NCI-H2227 (cell line): ENCODE data around the gene BTBD2.

Experiments
- DNase-seq: peaks from one replicate; lab custom pipeline; 2025; ENCODE audit not compliant: unreplicated experiment; lab: John Stamatoyannopoulos, UW

The BTBD2 gene

DNA sequence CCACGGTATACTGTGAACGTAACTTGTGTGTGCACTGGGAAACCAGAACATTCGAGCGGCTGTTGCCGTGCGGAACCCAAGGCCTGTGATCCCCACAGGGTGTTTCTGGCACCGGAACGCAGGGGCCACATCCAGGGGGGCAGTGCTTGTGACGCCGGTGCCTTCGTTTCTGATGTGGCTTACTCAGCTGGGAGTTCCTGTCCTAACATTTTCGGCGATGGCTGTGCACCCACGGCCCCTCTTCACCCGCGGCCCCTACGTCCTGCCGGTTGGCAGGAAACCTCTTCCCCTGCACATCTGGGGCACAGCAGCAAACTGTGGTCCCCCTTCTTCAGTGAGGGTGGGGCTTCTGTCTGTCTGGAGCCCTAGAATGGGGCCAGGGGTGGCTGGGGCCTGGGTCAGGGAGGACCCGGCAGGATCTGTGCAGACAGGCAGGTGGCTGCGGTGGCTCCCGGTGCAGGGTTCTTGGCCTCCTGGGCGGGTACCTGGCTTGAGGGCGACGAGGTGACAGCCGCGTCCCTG is 48.4 kb downstream of the BTBD2 start:
- DNase-seq, result no peak

DNA sequence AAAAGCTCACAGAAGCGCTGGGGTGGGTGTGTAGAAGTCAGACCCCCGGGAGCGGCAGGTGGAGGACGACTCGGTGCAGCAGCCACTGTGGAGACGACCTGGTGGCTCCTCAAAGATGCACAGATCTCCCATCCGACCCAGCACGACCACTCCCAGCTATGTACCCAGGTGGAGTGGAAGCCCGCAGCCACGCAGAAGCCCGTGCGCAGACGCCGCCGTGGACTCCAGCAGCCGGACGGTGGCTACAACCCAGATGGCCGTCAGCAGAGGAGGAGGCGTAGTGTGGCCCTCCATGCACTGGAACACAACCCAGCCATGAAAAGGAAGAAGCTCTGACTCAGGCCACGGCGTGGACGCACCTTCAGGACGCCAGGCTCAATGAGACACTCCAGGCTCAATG is 52.8 kb downstream of the BTBD2 start:
- no peak for DNase-seq

DNA sequence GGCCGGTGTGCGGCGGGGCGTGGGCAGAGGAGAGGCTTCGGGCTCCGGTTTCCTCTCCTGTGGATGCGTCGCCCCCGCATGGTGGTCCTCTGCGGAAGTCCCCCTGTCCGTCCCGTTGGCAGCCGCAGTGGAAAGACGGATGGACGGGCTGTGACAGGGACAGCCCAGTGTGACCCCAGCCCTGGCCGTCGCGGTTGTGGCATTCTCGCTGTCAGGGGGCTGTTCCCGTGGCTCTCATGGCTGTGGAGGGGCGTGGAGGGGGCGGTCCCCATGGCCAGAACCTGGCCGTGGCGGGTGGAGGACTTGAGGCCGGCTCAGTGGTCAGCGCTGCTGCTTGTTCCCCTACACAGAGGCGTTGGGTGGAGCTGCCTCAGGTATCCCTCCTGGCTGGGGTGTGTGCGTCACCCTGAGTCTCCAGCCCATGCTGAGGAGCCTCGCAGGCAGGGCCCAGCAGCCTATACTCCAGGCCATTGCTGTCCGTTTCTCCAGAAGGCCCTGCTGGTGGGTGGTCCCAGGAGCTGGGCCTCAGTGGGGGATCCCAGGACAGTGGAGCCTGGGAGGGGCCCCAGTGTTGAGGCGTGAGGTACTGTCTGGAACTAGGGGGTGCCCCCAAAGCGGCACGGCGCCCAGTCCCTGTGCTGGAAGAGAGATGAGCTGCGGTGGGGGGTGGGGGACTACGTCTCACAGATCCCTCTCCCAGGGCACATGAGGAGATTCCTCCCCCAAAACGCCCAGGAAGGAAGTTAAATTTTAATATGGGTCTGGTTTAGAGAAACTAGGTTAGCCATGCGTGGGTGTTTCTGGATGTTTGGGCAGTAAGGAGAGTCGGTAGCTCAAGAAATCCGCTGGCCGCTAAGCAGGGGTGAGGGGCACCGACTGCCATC is 54.3 kb downstream of the BTBD2 start:
- no peak for DNase-seq

DNA sequence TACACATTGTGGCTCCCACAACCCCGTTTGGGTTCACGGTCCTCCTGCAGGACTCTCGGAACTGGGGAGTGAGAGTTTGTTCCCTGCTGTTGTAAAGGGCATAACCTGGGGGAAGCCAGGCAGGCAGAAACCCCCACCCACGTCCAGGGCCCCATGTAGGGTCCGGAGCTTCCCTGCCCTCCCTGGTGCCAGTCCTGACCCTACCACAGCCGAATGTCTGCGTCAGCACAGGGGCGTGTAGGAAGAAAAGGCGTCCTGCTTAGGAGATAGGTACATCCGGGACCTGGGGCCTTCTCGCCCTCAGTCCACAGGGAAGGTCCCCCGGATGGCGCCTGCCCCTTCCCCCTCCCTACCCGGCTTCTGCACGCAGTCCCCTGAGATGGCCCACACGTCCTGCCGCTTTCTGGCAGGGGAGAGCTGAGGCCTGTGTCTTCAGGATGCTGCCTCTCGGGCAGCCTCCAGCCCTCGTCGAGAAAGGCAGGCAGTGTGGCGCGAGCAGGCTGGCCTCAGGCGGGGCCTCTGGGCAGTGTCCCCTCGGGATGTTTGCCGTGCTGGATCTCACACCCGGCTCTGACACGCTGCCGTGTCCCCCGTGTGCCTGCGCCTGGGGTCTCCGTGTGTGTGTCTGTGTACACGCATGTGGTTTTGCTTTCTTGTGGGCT is 55.5 kb downstream of the BTBD2 start:
- DNase-seq, result no peak

GRCh38 chr19:1957562-1958248 is 57.8 kb downstream of the BTBD2 start:
- no peak for DNase-seq

DNA sequence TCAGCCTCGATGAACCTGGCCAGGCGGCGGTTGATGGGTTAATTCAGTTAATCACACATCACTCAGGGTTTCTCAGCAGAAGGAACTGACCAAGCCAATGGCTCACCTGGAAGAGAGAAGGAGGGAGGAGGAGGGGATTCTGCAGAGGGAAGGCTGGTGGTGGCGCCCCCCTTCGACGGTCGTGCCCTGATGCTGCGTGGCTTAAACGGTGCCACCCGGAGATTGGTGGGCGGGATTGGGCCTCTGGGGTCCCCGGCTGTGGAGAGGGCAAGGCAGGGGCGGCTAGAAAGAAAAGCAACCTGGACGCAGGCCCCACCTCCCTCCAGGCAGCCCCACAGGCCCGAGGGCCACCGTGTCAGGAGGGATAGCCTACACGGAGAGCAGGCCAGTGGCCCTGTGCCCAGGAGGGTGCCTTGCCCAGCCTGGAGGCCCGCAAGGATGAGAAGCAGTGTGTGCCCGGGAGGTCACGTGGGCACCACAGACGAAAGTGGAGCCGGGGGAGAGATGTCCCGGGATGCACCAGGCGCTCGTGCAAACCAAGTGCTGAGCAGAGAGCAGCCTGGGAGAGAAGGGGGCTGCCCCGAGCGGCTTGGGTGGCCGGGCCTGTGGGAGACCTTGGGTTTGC is 58.5 kb downstream of the BTBD2 start:
- DNase-seq, result no peak

- no peak for DNase-seq
These were observed 59.4 kb downstream of the BTBD2 start for GRCh38 chr19:1956122-1956494.

DNA sequence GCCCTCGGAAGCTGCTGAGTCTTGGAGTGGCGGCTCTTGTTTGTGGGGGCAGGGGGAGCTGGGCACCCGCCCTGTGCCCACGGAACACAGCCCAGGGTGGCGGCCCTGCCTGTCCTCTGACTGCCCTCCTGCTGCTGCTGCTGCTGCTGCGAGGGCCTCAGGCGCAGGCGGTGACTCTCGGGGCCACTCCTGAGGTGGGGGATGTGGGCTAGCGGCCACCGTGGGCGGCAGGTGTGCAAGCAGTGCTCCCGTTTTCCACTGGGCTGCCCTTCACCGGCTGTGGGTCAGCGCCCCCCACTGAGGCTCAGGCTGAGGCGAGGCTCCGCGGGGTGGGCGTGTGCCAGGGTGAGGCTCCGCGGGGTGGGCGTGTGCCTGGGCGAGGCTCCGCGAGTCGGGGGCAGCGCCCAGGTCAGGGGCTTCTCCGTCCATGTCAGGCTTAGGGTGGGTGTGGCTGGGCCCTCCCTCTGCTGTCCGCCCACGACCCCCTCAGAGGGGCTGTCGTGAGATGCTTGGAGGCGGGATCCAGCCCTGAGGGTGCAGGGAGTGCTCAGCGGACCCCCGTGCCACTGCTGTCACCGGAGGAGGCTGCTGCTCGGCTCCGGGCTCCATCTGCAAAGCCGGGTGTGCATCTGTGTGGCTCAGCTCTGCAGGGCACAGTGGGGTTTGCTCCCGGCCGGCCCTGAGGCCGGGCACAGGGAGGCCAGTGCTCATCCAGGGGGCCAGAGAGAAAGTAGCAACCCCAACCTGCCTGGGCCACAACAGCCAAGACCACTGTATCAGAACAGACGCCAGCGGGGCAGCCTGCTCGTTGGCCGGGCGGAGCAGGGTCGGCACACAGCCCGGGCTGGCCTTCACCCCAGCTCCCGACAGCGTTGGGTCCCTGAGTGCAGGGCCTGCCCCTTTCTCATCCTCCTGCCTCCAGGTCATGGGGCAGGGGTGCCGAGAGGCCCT is 60.1 kb downstream of the BTBD2 start:
- DNase-seq, result no peak

DNA sequence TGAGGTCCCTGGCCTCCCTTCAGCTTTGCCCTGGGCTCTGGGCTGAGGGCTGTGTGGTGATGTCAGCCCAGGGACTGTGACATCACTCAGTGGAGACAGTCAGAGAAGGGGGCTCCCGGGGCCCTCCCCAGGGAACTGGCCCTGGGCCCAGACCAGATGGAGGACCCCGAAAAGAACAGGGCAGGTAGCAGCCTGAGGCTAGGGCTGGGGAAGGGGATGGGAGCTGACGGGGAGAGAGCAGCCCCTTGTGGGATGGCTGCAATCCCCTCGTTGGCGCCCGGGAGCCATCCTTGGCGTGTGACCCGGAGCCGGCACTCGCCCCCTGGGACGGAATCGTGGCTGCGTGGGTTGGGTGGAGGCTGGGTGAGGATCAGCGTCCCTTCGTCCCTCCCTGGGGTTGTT is 61.0 kb downstream of the BTBD2 start:
- no peak for DNase-seq

DNA sequence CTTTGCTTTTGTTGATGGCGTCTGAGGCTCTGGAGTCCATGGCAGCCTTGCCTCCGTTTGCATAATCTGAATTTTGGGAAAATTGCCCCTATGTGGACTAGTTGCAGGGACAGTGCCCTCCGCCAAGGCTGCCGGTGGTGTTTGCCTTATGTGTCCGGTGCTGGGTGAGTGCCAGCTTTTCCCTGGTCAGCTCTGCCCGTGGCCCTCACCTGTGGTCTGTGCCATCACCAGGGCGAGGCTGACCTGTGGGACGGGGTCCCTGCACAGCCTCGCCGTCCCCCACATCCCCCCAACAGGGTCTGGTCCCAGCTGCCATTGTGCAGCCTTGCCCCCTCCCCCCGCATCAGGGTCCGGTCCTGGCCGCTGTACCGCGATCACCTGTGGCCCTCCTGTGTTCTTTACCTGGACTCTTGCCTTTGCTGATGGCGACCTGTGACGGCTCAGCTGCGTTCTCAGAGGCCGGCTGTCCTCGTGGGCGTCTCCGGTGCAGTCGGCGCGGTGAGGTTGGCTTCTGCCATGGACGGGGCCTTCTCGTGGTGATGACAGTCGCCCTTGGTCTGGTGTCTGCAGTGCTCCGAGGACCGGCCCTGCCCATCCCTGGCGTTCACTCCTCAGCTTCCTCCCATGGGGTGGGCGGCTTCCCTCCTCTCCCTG is 61.9 kb downstream of the BTBD2 start:
- no peak for DNase-seq

DNA sequence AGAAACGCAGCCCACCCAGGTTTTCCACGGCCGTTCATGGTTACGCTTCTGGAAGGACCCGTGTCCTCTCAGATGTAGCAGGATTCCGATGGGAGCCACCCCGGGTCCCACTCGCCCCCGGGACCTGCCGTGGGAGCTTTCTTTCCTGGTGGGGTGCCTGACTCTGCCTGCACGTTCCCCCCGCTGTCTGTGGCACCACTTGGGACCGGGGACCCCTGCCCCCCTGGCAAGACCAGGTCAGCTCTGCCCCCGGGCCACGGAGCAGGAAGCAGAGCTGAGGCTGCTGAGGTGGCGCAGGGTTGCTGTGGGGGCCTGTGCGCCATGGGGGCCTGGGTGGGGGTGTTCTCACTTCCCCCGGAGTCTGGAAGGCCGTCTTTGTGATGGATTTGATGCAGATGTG is 62.5 kb downstream of the BTBD2 start:
- DNase-seq, result no peak

- no peak for DNase-seq
These were observed 62.9 kb downstream of the BTBD2 start for GRCh38 chr19:1952635-1953034.

GRCh38 chr19:1950640-1951039 is 64.9 kb downstream of the BTBD2 start:
- DNase-seq, result no peak

DNA sequence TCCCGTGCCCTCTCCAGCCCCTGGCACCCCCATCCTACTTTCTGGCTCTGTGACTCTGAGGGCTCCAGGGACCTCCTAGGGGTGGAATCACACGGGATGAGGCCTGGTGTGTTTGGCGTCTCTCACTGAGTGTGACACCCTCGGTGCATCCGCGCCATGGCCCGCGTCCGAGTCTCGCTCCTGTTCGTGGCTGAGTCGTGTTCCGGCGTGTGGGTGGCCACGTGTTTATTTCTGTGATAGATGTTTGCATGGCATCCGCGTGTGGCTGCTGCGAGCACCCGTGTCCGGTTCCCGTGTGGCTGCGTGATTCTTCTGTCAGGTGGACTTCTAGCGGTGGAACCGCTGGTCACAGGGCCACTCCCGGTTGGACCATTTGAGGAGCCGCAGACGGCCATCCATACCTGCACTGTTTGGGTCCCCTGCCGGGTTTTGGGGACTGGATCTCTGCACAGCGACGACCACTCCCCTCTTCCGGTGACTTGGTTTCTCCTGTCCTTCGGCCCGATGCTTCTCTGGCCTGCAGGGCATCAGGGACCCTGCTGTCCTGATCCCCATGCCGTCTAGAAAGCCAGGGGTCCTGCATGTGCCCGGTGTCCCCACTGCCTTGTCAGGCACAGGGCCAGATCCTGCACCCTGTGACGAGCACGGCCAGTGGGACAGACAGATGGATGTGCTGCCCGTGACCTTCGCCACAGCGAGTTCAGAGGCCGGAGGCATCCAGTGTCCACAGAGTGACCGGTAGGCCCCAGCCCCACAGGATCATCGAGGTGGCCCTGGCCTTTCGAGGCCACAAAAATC is 66.0 kb downstream of the BTBD2 start:
- no peak for DNase-seq

GRCh38 chr19:1947651-1948209 is 67.8 kb downstream of the BTBD2 start:
- no peak for DNase-seq

GRCh38 chr19:1945899-1946298 is 69.6 kb downstream of the BTBD2 start:
- DNase-seq, result peak; percentile 4

DNA sequence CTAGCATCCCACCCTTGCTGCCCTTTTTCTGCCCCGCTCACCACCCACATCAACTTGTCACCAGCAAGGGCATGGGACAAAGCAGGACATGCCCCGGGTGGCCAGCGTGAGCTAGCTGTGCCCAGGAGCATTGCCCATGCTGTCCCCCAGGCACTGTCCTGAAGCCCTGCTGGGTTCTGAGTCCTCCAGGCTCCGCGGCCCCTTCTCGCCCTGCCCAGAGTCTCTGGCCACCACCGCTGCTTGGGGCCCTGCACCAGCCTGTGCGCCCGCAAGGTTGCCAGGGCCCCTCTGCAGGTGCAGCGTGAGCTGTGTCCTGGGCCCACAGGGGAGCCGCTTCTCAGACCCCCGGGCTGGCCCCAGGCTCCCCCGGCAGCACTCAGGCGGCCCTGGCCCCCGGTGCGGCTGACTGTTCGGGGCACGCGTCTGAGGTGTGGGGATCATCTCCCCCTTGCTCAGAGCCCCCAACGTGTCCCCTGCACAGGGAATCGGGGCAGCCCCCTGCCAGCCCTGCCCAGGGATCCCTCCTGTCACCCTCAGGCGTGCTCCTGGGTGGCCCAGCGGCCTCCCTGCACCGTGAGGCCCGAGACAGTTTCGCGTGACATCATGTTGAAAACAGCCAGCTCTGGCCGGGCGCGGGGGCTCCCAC is 70.5 kb downstream of the BTBD2 start:
- DNase-seq, result no peak
